GM19351 (cell line): ENCODE data around the gene PGLYRP1.

ENCODE experiments used
- ATAC-seq: cut with Tn5 transposase; IDR thresholded peaks from one replicate; pipeline ENCODE4 v1.9.1; 2021; ENCODE audit warnings: mild to moderate bottlenecking, moderate library complexity; ENCODE audit not compliant: unreplicated experiment

PGLYRP1 gene

DNA sequence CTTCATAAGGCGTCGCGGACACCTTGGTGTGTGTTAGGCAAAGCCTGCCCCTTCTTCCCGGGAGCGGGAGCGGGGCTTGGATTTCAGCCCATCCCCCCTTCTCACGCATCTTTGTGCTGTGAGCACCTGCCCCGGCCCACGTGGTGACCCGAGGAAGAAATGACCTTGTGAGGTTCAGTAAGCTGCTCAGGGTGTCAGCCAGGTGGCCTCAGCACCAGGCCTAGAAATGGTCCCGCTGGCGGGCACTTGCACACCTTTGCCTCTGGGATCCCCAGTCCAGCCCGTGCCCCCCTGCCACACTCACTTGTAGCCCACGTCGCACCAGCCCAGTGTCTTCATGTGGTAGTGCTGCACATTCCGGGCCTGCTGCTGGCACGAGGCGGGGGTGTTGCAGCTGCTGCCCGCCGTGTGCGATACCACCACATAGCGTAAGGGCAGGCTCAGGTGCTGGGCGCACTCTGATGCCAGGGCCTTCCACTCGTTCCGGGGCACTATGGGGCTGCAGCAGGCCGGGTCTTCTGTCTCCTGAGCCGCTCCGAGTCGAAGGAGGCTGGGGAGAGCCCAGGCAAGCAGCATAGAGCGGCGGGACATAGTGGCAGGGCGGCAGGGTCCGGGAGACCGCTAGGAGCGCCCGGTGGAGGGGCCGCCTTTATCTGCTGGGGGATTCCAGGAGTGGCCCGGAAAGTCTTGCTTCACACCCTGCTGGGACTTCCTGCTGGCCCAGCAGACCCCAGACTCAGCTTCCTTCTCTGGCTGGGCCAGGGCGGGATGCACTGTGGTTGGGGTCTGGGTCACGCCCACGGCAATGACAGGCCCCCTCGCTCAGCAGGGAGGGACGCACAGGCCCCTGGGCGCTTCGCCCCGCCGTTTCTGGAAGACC, at the start of gene PGLYRP1:
Gene PGLYRP1, minus strand, starts transcription at position 623 of the 880 bp plus-strand sequence. Its CDS starts 32 bp downstream, at position 591.
- ATAC-seq, result no peak

GRCh38 chr19:46069806-46070341, 47.0 kb upstream of the PGLYRP1 start:
- no peak for ATAC-seq

- ATAC-seq, result no peak
These were observed 45.7 kb upstream of the PGLYRP1 start for GRCh38 chr19:46068345-46069258.

- ATAC-seq, result no peak
These were observed 44.8 kb upstream of the PGLYRP1 start for GRCh38 chr19:46067691-46068090.

GRCh38 chr19:46066471-46066870, 43.6 kb upstream of the PGLYRP1 start:
- no peak for ATAC-seq

DNA sequence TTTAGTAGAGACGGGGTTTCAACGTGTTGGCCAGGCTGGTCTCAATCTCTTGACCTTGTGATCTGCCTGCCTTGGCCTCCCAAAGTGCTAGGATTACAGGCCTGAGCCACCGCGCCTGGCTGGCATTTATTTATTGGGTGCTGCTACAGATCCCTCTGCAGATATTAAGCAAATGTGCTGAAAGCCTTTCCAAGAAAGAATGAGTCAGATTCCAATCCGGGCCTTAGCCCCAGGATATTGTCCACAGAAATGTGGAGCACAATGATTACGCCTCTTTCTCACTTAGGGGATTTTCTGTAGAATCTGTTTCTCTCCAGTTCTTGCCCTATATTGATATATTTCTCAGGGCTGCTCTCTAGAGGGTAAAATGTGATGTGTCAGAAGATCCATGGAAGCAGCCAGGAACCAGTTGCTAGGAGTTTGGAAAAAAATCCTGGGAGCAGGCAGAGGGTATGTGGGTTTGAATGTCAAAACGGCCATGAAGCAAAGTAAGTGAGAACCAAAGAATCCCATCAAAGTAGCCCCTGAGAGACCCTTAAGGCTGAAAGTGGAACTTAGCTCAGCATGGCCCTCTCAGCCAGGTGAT, 42.7 kb upstream of the PGLYRP1 start:
- no peak for ATAC-seq

DNA sequence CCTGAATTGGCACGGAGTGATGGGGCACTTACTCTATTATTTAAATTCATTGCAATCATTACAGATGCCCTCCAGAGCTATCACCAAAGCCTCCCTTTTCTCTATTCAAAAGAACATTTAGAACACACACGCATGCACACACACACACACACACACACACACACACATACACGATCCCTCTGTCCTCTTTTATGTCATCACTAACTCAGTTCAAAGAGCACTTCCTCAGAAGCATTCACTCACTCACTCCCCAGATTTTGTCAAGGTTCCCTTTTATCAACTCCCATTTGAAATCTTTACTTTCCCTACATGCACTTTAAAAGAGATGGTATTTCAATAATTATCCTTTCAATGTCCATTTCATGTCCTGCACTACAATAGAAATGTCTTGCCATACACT, 40.3 kb upstream of the PGLYRP1 start:
- ATAC-seq, result no peak

GRCh38 chr19:46060012-46060411, 37.2 kb upstream of the PGLYRP1 start:
- no peak for ATAC-seq

DNA sequence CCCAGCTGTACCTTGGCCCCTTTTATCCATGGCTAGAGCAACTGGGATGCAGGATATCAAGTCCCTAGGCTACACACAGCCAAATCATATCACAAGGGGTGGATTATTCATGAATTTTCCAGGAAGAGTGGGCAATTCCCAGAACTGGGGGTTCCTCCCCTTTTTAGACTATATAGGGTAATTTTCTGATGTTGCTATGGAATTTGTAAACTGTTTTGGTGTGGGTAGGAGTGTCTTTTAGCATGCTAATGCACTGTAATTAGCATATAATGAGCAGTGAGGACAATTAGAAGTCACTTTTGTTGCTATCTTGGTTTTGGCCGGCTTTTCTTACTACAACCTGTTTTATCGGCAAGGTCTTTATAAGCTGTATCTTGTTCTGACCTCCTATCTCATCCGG, 35.9 kb upstream of the PGLYRP1 start:
- no peak for ATAC-seq

- ATAC-seq, result no peak
These were observed 33.7 kb upstream of the PGLYRP1 start for GRCh38 chr19:46056536-46056935.

DNA sequence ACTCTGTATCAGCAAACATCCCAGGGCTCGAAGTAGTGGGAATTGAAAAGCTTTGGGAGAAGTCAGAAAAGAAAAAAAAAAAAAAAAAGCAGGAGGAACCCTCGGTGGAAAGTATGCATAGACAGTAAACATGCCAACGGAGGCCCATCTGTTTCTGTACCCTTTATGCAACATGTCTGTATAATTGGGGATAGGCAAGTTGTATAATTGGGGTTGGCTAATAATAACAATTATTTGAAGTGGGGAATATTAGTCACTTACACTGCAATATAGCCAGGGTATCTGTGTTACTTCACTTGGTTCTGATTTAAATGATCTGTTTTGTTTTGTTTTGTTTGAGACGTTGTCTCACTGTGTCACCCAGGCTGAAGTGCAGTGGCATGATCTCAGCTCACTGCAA, 30.0 kb upstream of the PGLYRP1 start:
- no peak for ATAC-seq

- no peak for ATAC-seq
These were observed 26.7 kb upstream of the PGLYRP1 start for GRCh38 chr19:46049597-46049996.

DNA sequence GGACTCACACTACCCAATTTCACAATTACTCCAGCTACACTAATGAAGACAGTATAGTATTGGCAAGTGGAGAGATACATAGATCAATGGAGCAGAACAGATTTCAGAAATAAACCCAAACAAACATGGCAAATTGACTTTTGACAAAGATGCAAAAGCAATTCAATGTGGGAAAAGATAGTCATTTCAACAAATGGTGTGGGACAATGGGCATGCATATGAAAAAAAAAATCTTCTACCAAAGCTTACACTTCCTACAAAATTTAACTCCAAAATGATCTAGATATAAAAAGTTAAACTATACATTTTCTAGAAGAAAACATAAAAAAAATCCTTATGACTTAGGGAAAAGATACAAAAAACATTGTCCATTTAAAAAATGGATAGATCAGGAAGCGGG, 20.7 kb upstream of the PGLYRP1 start:
- no peak for ATAC-seq

DNA sequence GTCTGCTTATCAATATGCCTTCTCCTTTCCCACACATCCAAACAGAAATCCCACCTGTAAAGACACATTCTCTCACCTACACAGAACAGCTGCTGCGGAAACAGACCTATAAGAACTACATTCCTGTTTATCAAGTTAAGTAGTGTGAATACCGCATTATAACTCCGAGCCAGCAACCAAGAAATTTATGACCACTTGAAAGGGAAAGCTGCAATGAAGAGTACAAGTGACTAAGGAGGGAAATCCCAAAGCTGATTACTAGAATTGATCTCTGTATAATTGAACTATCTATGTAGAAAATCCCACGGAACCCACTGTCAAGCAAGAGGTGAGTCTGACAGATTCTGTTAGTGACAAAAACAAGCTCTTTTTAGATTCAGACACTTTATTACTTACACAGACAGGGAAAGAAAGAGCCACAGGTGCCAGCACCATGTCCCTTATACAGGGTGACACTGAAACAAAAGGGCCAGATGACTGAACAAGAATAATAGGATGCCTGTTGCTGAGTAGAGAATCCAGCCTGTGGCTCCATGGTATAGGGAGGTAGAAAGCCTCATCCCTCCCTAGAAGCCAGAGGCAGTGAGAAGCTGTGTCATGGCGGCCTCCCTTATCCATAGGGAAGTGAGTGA, 19.5 kb upstream of the PGLYRP1 start:
- ATAC-seq, result no peak

DNA sequence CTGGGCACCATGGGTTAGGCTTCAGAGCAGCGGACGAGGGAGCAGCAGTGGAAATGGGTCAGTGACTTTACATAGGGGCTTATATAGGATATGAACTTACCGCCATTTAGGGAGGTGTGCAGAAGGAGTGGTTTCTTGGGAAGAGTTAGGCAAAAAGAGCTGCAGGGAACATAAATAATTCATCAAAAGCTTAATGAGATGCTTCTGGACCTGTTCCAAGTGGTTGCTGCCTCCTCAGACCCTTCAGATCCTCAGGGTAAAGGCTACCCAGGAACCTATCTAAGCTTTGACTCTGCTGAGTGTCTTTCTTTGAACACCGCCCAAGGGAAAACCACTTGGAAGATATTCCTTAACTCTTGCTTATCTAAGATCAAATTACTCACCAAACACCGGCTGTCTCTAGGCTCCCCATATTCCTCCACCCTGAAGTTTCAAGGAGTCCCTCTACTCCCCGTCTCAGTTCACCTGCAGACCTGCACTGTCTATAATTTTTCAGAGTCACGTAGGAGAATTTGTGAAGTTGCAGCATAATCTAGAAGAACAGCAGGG, 18.2 kb upstream of the PGLYRP1 start, which contains the start of gene IGFL4:
Gene IGFL4, minus strand, starts transcription at position 51 of the 549 bp plus-strand sequence. Its CDS starts 40 bp downstream, at position 11.
- ATAC-seq, result no peak

- no peak for ATAC-seq
These were observed 17.3 kb upstream of the PGLYRP1 start for GRCh38 chr19:46040125-46040524.

GRCh38 chr19:46036744-46037128, 13.9 kb upstream of the PGLYRP1 start:
- no peak for ATAC-seq

GRCh38 chr19:46035986-46036743, 13.3 kb upstream of the PGLYRP1 start:
- no peak for ATAC-seq

- ATAC-seq, result no peak
These were observed 12.7 kb upstream of the PGLYRP1 start for GRCh38 chr19:46035546-46035945.
